GM21360 (cell line): Measurements from ENCODE around the gene DPEP1.

ENCODE experiments used
- ATAC-seq: cut with Tn5 transposase; IDR thresholded peaks from one replicate; pipeline ENCODE4 v1.9.1; 2021; ENCODE audit warnings: mild to moderate bottlenecking, moderate library complexity; ENCODE audit not compliant: unreplicated experiment

Gene DPEP1

DNA sequence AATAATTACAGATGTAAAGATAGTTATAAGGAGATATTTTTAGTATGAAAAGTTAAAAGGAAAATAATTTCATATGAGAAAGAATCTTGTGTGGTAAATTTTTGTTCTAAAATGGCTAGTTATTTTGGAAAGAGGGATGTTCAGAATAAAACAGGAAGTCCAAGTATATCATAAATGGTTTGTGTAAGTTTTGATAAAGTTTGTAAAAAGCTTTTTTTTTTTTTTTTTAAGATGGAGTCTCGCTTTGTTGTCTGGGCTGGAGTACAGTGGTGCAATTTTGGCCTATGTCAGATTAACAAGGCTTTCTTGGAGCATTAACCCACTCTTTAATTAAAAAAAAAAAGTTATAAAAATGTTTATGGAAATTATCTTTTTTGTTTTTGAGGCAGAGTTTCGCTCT, 64.8 kb downstream of the DPEP1 start:
- ATAC-seq, result no peak

DNA sequence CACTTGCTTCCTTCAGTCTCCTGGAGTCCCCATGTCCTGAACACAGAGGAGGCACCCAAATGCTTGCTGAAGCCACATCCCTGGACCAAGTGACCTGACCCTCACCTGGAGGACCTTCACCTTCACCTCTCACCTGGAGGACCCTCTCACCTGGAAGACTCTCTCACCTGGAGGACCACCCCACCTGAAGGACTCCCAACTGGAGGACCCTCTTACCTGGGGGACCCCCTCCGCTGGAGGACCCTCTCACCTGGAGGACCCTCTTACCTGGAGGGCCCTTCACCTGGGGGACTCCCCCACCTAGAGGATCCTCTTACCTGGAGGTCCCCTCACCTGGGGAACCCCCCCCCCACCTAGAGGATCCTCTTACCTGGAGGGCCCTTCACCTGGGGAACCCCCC, 72.5 kb downstream of the DPEP1 start:
- ATAC-seq, result no peak

DNA sequence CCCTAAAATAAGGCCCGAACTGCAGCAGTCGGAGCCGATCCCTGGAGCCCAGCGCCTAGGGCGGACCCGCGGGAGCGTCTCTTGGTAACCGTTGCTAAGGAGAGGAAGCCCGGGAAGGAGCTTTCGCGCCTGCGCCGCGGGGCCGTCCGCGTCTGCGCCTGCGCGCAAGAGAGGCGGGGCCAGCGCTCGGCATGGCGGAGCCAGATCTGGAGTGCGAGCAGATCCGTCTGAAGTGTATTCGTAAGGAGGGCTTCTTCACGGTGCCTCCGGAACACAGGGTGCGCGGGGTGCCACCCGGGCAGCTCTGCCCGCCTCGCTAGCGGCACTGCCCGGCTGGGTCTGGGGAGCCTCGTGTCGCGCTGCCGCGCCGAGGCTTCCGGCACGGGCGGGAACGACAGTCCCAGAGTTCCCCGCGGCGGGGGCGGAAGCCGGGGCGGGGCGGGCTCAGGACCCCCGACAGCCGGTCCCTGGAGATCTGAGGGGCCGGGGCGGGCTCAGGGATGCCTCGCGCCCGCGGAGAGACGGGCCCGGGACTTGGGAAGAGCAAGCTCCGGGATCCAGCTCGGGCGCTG, 73.2 kb downstream of the DPEP1 start, which contains the start of gene CDK10:
TSS of gene CDK10 (plus strand) at position 170 of the 572 bp plus-strand sequence. CDS start at position 192, 22 bp downstream.
- peak; percentile 77 for ATAC-seq

DNA sequence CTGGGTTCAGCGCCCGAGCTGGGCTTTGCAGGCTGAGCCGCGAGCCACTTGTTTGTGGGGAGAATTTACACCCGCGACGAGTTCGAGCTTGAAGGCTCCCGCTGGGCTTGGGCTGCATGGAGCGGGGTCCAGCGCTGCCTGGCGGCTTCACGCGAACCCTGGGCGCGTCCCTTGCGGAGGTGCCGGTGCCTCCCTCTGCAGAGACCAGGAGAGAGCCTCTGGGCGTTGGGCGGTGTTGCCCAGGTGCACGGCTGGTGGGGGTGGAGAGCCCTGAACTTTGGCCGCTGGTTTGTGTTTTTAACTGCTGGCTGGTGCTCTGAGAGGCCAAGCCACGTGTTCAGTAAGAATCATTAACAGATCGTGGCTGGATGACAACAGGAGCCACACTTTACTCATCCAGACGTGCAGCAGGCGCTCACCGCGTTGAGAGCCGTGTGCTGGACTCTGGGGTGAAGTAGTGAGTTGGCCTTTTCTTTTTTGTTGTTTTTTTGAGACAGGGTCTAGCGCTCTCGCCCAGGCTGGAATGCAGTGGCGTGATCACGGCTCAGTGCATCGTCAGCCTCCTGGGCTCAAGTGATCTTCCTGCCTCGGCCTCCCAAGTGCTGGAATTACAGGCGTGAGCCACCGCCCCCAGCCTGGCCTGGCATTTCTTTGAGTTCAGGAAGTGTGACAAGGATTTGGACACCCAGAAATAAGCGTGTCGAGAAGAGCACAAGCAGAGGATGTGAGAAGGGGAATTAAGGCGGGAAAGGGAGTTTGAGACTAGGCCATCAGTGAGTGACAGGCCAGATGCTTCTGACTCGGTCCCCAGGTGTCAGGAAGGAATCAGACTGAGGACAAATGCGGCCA, 73.9 kb downstream of the DPEP1 start:
- ATAC-seq, result peak; percentile 11
